MCF 10A (cell line): ENCODE data around the gene AGAP1. TPM values are rescaled to one million over a fixed set of nuclear protein-coding genes. Genes with fewer than 3 reads are reported as not detected.

ENCODE experiments used
- BruUV-seq: library from RNA; stranded (reverse); fragments of 400-500 nt; replicated peaks from 2 replicates; lab custom pipeline; 2021; lab: Mats Ljungman, UMichigan
- CTCF ChIA-PET: fragments of 300-600 bp; sonication (Branson Sonifier 250); formaldehyde crosslinking; extraction: SDS; loops from one replicate; lab custom pipeline; 2021; ENCODE audit warnings: antibody characterized with exemption, inconsistent platforms; lab: Yijun Ruan, JAX
- POLR2A ChIA-PET: fragments of 300-600, 350-650 bp; sonication (Branson Sonifier 250); formaldehyde crosslinking; extraction: SDS; loops from one replicate; lab custom pipeline; 2020; ENCODE audit warnings: antibody characterized with exemption, inconsistent platforms; lab: Yijun Ruan, JAX
- DNase-seq: peaks from one replicate; pipeline ENCODE4 v3.0.0-alpha.2; 2018; ENCODE audit not compliant: unreplicated experiment
- H3K27ac Mint-ChIP-seq: one replicate; pipeline ENCODE4 v1.8.0; 2022; ENCODE audit warnings: mild to moderate bottlenecking, low read depth, mixed read lengths; ENCODE audit not compliant: unreplicated experiment
- H3K27me3 Mint-ChIP-seq: one replicate; pipeline ENCODE4 v1.8.0; 2022; ENCODE audit warnings: mixed read lengths; ENCODE audit not compliant: insufficient read depth, unreplicated experiment
- H3K36me3 Mint-ChIP-seq: one replicate; pipeline ENCODE4 v1.8.0; 2022; ENCODE audit warnings: mild to moderate bottlenecking, moderate library complexity, mixed read lengths; ENCODE audit not compliant: insufficient read depth, unreplicated experiment
- H3K4me1 Mint-ChIP-seq: one replicate; pipeline ENCODE4 v1.8.0; 2022; ENCODE audit warnings: mixed read lengths; ENCODE audit not compliant: insufficient read depth, unreplicated experiment
- H3K4me3 Mint-ChIP-seq: one replicate; pipeline ENCODE4 v1.8.0; 2022; ENCODE audit warnings: mild to moderate bottlenecking, moderate library complexity, mixed read lengths; ENCODE audit not compliant: unreplicated experiment
- H3K9me3 Mint-ChIP-seq: one replicate; pipeline ENCODE4 v1.8.0; 2022; ENCODE audit warnings: mixed read lengths; ENCODE audit not compliant: unreplicated experiment
- CTCF ChIP-seq: fragments of 200-600 bp; IDR thresholded peaks from one replicate; pipeline ENCODE4 v1.8.0; 2022; ENCODE audit warnings: antibody characterized with exemption, mild to moderate bottlenecking; ENCODE audit not compliant: unreplicated experiment
- intact Hi-C: fragments of 100-400 bp; cut with micrococcal nuclease; formaldehyde crosslinking; loops from 2 replicates; pipeline ENCODE4 v1.14.1; 2022
- total RNA-seq: library from RNA; stranded (reverse); gene quantifications from 2 replicates; pipeline ENCODE4 v1.2.3, GENCODE V29; 2022

Gene AGAP1
- total RNA-seq, 1 experiment from 2014 or later: 41.3 TPM

- POLR2A ChIA-PET: no interaction called here
- intact Hi-C loops: no loop called here
- no TSS peak for BruUV-seq
- no peaks in the 10 kb centered on the region for H3K9me3 Mint-ChIP-seq
- CTCF ChIA-PET: interaction anchor here (0.7 kb wide), 1 partner anchor 157 kb away, joined by 4 read pairs; no protein-coding TSS in a partner anchor
- H3K27me3 Mint-ChIP-seq: no peaks in the 10 kb centered on the region
- no peak overlapping the region for H3K4me3 Mint-ChIP-seq
- no peak for TF ChIP-seq CTCF
- no peak for DNase-seq
- H3K27ac Mint-ChIP-seq: no peak overlapping the region
- peaks cover 6% of the 10 kb centered on the region for H3K4me1 Mint-ChIP-seq
- no peaks in the 10 kb centered on the region for H3K36me3 Mint-ChIP-seq
Measured at GRCh38 chr2:235537186-235537585, 43.3 kb downstream of the AGAP1 start.

GRCh38 chr2:235537587-235537986 is 43.7 kb downstream of the AGAP1 start:
- ChIA-PET CTCF (no interaction called here), POLR2A (no interaction called here)
- no peak for TF ChIP-seq CTCF
- Mint-ChIP-seq H3K36me3 (no peaks in the 10 kb centered on the region), H3K4me1 (peaks cover 6% of the 10 kb centered on the region), H3K4me3 (no peak overlapping the region), H3K9me3 (no peaks in the 10 kb centered on the region), H3K27ac (no peak overlapping the region), H3K27me3 (no peaks in the 10 kb centered on the region)
- no TSS peak for BruUV-seq
- intact Hi-C loops: no loop called here
- DNase-seq: no peak

GRCh38 chr2:235538144-235538639 is 44.3 kb downstream of the AGAP1 start:
- no TSS peak for BruUV-seq
- ChIA-PET POLR2A (no interaction called here), CTCF (no interaction called here)
- DNase-seq: no peak
- Mint-ChIP-seq H3K4me1 (peaks cover 6% of the 10 kb centered on the region), H3K36me3 (no peaks in the 10 kb centered on the region), H3K27me3 (no peaks in the 10 kb centered on the region), H3K9me3 (no peaks in the 10 kb centered on the region), H3K27ac (no peak overlapping the region), H3K4me3 (no peak overlapping the region)
- intact Hi-C loops: no loop called here
- no peak for TF ChIP-seq CTCF

GRCh38 chr2:235538981-235539380 is 45.1 kb downstream of the AGAP1 start:
- Mint-ChIP-seq H3K36me3 (no peaks in the 10 kb centered on the region), H3K27me3 (no peaks in the 10 kb centered on the region), H3K4me3 (no peak overlapping the region), H3K27ac (no peak overlapping the region), H3K4me1 (peaks cover 6% of the 10 kb centered on the region), H3K9me3 (no peaks in the 10 kb centered on the region)
- ChIA-PET POLR2A (interaction anchor here (0.6 to 0.8 kb wide), 2 partner anchors 28 to 673 kb away, joined by 3 read pairs; no protein-coding TSS in a partner anchor), CTCF (interaction anchor here (1.1 kb wide), 1 partner anchor 10 kb away, joined by 3 read pairs; no protein-coding TSS in a partner anchor)
- no peak for DNase-seq
- BruUV-seq: no TSS peak
- intact Hi-C loops: no loop called here
- no peak for TF ChIP-seq CTCF
